GM12875 (cell line): ENCODE results near the gene GLYAT.
"Not testable (repeated sequence)": the region's sequence is repeated elsewhere in the genome, so short reads cannot be mapped to it uniquely, and the experiment has no call there.

ENCODE experiments used
- H3K4me3 ChIP-seq: one replicate; pipeline ENCODE4 v1.5.1; 2011; ENCODE audit warnings: low read depth, low read length, control low read depth
- TF ChIP-seq, protein P1 (sequence below): IDR thresholded peaks from 2 replicates; pipeline ENCODE4 v1.5.1; 2011; ENCODE audit warnings: low read depth, mild to moderate bottlenecking, control low read depth, inconsistent platforms, low read length, moderate library complexity, borderline replicate concordance; ENCODE audit not compliant: insufficient read depth

GLYAT gene

DNA sequence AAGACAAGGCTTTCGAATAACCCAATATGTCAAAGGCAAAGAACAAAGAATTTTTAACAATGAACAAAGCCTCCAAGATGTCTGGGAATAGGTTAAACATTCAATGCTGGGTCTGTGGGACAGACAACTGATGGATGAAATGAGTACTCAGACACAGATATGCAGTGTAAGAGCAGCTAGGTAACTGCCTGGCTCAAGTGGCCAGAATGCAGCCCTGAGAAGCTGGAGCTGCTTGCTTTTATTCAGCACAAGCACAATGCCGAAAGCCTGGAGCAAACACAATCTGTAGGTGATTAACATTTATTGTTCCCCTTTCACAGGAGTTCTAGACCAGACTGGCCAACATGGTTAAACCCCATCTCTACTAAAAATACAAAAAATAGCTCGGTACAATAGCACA, 24.0 kb downstream of the GLYAT start:
- H3K4me3 ChIP-seq, result no peak overlapping the region
- TF ChIP-seq, protein P1, sequence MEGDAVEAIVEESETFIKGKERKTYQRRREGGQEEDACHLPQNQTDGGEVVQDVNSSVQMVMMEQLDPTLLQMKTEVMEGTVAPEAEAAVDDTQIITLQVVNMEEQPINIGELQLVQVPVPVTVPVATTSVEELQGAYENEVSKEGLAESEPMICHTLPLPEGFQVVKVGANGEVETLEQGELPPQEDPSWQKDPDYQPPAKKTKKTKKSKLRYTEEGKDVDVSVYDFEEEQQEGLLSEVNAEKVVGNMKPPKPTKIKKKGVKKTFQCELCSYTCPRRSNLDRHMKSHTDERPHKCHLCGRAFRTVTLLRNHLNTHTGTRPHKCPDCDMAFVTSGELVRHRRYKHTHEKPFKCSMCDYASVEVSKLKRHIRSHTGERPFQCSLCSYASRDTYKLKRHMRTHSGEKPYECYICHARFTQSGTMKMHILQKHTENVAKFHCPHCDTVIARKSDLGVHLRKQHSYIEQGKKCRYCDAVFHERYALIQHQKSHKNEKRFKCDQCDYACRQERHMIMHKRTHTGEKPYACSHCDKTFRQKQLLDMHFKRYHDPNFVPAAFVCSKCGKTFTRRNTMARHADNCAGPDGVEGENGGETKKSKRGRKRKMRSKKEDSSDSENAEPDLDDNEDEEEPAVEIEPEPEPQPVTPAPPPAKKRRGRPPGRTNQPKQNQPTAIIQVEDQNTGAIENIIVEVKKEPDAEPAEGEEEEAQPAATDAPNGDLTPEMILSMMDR, result no peak

DNA sequence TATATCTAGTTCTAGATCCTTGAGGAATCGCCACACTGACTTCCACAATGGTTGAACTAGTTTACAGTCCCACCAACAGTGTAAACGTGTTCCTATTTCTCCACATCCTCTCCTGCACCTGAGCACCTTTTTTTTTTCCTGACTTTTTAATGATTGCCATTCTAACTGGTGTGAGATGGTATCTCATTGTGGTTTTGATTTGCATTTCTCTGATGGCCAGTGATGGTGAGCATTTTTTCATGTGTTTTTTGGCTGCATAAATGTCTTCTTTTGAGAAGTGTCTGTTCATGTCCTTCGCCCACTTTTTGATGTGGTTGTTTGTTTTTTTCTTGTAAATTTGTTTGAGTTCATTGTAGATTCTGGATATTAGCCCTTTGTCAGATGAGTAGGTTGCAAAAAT, 34.9 kb downstream of the GLYAT start:
- not testable (repeated sequence) for H3K4me3 ChIP-seq

DNA sequence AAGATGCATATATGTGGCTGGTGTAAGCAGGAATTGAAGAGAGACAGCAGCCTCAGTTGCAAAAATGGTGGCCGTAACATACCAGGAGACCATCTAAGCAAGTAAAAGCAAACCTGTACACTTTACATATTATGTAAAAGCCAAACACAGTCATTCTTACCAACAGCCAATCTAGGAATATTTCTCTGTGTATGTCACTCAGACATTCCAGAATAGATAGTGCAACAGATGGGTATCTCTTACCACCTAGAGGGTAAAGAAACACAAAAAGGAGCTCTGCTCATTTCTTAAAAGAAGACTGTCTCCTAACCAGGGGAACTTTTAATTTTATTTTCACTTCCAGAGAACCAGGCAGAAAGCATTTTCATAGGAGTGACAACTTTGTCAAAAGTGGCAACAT, 38.7 kb downstream of the GLYAT start:
- TF ChIP-seq, protein P1, result no peak
- H3K4me3 ChIP-seq, result no peak overlapping the region

DNA sequence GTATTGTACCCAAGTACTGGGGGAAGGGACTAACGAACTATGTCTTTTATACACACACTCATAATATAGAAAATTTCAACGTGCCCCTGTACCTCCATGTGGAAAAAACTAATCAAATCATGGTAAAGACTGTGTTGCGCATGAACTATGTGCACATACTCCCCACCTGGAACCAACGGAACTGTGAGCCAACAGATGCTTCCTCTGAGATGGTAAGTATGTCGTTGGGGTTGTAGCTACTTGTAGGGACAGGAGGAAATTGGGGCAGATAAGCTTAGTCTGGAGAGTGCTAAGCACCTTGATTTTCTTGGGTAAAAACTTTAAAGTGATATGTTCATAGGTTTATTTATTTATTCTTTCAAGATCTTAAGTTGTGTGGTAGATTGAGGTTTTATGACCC, 40.1 kb downstream of the GLYAT start:
- TF ChIP-seq, protein P1, result no peak
- H3K4me3 ChIP-seq, result no peak overlapping the region

DNA sequence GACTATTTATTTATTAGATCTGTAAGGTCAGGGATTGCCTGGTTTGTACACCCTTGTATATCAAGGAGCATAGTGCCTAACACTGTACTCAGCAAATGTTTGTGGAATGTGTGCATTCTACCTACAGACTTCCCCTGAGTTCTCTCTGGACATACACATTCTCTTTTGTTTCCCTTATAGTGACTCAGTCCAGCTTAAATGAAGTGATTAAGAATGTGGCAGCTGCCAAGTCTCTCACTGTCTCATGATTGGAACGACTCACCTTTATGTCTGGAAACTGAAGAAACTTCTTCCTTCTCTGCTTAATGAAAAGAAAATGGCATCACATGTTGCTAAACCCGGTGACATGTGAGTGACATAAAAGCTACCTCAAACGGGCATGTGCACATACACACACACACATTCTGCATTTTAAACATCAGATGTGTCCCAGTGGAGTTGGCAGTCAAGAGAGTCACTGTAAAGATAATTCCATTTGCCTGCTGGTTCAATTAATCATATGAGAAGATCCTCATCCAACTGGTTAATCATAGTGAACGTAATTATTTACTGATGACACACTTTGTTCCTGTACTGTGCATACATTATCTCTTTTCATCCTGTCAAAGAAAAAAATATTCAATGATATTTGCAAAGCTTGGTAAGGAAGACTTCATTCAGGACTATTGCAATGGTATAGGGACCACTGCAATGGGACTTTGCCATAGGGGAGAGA, 42.8 kb downstream of the GLYAT start:
- TF ChIP-seq, protein P1, result no peak
- no peak overlapping the region for H3K4me3 ChIP-seq

DNA sequence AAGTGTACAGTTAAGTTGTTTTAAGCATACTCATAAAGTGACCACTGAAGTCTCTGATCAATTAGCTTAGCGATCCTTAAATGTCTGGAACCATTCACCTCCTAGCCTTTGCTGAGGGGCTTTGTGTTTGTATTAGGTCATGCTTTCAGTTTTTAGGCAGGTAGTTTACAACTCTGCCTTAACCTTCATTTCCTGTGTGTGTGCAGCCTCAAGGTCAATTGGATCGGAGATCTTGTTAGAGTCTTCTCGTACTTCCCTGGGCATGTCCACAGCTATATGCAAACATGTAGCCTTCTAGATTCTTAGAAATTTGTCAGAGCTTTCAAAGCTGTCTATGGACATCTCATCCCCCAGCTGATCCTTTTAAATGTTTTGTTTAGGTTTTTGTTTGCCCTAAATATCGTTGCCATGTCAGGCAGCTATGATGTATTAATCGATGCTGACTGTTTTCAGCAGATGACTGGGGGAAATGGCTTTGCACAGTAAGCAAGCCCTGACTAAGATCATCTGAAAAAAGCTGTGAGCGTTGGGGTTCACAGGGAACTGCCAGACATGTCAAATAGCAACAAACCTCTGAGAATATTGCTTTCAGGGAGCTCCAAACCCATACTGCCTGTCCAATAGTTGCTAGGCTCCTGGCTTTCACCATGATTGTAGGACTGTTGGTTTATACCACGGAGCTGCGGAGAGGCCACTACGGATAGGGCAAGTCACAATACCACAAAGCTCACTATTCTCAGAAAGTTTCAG, 45.6 kb downstream of the GLYAT start:
- TF ChIP-seq, protein P1, result no peak
- H3K4me3 ChIP-seq, result no peak overlapping the region

DNA sequence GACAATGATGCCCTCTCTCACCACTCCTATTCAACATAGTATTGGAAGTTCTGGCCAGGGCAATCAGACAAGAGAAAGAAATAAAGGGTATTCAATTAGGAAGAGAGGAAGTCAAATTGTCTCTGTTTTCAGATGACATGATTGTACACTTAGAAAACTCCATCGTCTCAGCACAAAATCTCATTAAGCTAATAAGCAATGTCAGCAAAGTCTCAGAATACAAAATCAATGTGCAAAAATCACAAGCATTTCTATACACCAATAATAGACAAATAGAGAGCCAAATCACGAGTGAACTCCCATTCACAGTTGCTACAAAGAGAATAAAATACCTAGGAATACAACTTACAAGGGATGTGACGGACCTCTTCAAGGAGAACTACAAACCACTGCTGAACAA, 49.1 kb downstream of the GLYAT start:
- not testable (repeated sequence) for H3K4me3 ChIP-seq

DNA sequence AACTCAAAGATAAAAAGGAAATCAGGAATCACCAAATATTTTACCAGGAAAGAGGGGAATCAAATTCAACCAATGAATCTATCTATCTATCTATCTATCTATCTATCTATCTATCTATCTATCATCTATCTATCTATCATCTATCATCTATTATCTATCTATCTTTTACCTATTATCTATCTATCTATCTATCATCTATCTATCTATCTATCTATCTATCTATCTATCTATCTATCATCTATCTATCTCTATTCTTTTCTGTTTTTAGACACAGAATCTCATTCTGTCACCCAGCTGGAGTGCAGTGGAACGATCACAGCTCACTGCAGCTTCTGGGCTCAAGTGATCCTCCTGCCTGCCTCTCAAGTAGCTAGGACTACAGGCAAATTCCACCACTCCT, 54.2 kb downstream of the GLYAT start:
- not testable (repeated sequence) for H3K4me3 ChIP-seq
